ENCODE data around the gene BPNT1.

DNA sequence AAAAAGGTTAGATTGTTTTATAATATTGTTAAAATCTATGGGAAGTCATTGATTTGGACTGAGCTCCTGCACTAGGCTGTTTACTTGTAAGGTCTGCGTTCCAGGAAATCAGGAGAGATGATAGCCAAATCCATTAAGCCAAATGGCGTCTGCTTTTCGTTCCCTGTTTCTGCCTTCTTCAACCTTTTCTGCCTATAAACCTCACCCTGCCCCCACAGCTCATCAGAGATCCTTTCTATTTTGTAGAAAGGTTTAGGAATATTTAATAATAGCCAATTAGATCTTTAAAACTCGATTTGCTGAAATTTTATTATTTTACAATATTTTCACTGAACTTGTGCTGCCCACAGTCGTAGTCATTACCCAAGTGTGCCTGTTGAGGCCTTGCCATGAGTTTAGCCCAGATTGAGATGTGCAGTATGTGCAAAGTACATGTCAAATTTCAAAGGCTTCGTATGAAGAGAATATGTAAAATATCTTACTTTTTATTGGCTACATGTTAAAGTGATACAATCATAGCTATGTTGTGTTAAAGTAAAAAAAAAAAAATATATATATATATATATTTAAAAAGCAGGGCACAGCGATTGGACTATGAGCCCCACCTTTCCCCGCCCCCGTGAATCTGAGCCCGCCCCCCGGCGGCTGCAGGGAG lies 3.9 kb upstream of the BPNT1 start:
- TF ChIP-seq CTCF (conservative IDR thresholded peaks at IDR 0.05 in 1 of 2, IDR thresholded peaks at IDR 0.05 in 1 of 2; ENCODE audit: extremely low read depth in 1 of 2, insufficient read depth in 1 of 2, low read depth in 1 of 2, low read length in 2 of 2), result no peak
- TF ChIP-seq EZH2 (IDR thresholded peaks at IDR 0.05; ENCODE audit: borderline replicate concordance, low read length), result no peak

Data from mammary epithelial cell (primary cell).